Stimulated activated CD4-positive, alpha-beta T cell treated with anti-CD3 and anti-CD28 coated beads, Interleukin-1b, Interleukin-23, amount 100 ng/mL, for 48 hours (primary cell): ENCODE data around the gene MYO15B.

Source experiments
- DNase-seq: peaks from one replicate; pipeline ENCODE4 v3.0.0-alpha.2; 2020

Gene MYO15B

DNA sequence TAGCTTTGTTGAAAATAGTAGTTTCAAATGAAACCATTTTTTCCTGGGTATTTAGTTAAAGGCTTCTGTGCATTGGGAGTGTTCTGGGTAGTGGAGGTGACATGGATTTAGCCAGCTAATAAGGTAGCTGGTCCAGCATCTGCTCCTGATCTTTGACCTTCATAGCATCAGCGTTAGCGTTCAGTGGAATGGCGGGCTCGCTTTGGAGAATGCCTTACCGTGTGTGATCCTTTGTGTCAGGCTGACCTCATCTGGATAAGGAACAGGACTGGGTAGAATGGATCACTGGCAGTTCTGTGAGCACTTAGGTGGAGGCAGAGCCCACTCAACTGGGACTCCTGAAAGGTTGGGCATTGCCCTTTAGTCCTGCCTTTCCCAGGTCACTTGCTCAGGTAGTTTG, 83.3 kb downstream of the MYO15B start:
- DNase-seq, result no peak

DNA sequence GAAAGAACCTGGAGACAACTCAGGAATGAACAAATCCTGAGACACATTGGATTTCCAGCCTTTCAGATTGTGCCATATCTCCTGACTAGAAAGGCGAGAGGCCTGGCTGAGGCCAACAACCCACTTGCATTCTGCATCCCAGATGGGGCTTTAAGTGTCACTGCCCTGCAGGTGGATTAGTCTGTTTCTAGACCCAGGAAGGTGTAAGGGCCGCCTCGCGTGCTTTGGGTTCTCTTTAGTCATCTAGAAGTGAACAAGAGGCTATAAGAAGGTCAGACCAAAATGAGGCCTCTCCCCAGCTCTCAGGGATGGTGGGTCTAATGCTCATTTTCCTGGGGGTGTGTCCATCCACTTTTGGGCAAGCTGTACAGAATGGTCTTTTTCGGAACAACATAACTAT, 84.4 kb downstream of the MYO15B start:
- no peak for DNase-seq

GRCh38 chr17:75673487-75673886, 85.9 kb downstream of the MYO15B start:
- no peak for DNase-seq
